ENCODE measurements around the gene DTX3. TPM values are rescaled to one million over a fixed set of nuclear protein-coding genes. Genes with fewer than 3 reads are reported as not detected.

The DTX3 gene
- total RNA-seq, 1 experiment from 2014 or later = 67.5 TPM

- Histone ChIP-seq H3K9ac (ENCODE audit: extremely low read depth, insufficient read length, low read length) (no peak overlapping the region), H3K79me2 (ENCODE audit: insufficient read depth, low read length) (no peaks in the 10 kb centered on the region), H3T11ph (ENCODE audit: low read length) (no peak overlapping the region), H2AFZ (ENCODE audit: low read length) (no peak overlapping the region), H4K91ac (ENCODE audit: insufficient read length, low read depth, low read length) (no peak overlapping the region), H3K18ac (ENCODE audit: insufficient read length, low read depth, low read length) (no peak overlapping the region), H4K5ac (ENCODE audit: insufficient read length, low read depth, low read length) (no peak overlapping the region), H2BK120ac (ENCODE audit: low read depth, low read length, poor library complexity, severe bottlenecking) (no peak overlapping the region), H3K56ac (ENCODE audit: insufficient read length, low read depth, low read length) (no peak overlapping the region), H3K23ac (ENCODE audit: insufficient read length, low read depth, low read length) (no peak overlapping the region), H3K27ac (ENCODE audit: insufficient read length, low read depth, low read length) (no peak overlapping the region), H3K23me2 (ENCODE audit: insufficient read length, low read depth, low read length, poor library complexity, severe bottlenecking) (peaks cover 3% of the 10 kb centered on the region), H2BK5ac (ENCODE audit: insufficient read length, low read length) (no peak overlapping the region), H3K27me3 (ENCODE audit: insufficient read depth, low read length) (no peaks in the 10 kb centered on the region), H3K79me1 (ENCODE audit: insufficient read depth, low read depth, low read length, poor library complexity, severe bottlenecking) (no peaks in the 10 kb centered on the region), H3K4me1 (ENCODE audit: insufficient read depth, low read length) (no peaks in the 10 kb centered on the region), H4K8ac (replicated peaks; ENCODE audit: insufficient read length, low read depth, low read length) (no peak overlapping the region), H2BK15ac (ENCODE audit: low read depth, low read length) (no peak overlapping the region), H3K4me2 (ENCODE audit: insufficient read depth, insufficient read length, low read length) (no peak overlapping the region), H3K14ac (ENCODE audit: insufficient read depth, low read length) (no peak overlapping the region), H2AK5ac (ENCODE audit: insufficient read length, low read length) (no peak overlapping the region), H2BK20ac (ENCODE audit: low read depth, low read length, poor library complexity, severe bottlenecking) (no peak overlapping the region), H3K4ac (ENCODE audit: low read depth, low read length) (no peak overlapping the region), H2BK12ac (ENCODE audit: insufficient read length, low read depth, low read length) (no peak overlapping the region), H3K9me3 (ENCODE audit: control insufficient read depth, low read depth, low read length) (no peaks in the 10 kb centered on the region), H4K20me1 (ENCODE audit: control insufficient read depth, insufficient read depth, insufficient read length) (no peaks in the 10 kb centered on the region)
- Mint-ChIP-seq H3K4me3 (no peak overlapping the region), H3K4me1 (no peaks in the 10 kb centered on the region), H3K36me3 (ENCODE audit: insufficient read depth in 1 of 3, low read depth in 3 of 3) (peaks cover 13 to 29% (median 28%) of the 10 kb centered on the region in 3 experiments; a peak in 6 of 7 replicates), H3K27ac (peak overlapping the region in 1 of 3 experiments; percentile 19; a peak in 1 of 7 replicates), H3K27me3 (ENCODE audit: low read depth) (no peaks in the 10 kb centered on the region), H3K9me3 (no peaks in the 10 kb centered on the region)
- WGBS (ENCODE audit: extremely low coverage, insufficient read length, low lambda C conversion rate) = no CpG with 5 or more reads among the region's 4 CpGs
- no peak for TF ChIP-seq CTCF (conservative IDR thresholded peaks at IDR 0.05)
- DNase-seq = no peak
Measured at GRCh38 chr12:57563358-57563757, 41.3 kb upstream of the DTX3 start.
